ENCODE data around the gene OTULIN.

OTULIN gene

GRCh38 chr5:14721990-14722656 lies 57.6 kb downstream of the OTULIN start:
- no peak for TF ChIP-seq CTCF (IDR thresholded peaks at IDR 0.05; ENCODE audit: low read depth, low read length, missing control alignments)
- no peak for DNase-seq (ENCODE audit: extremely low read depth, low read depth)
- no peak overlapping the region for H3K4me3 ChIP-seq (replicated peaks; ENCODE audit: low read depth, low read length)

- DNase-seq (ENCODE audit: extremely low read depth, low read depth): no peak
- TF ChIP-seq CTCF (IDR thresholded peaks at IDR 0.05; ENCODE audit: low read depth, low read length, missing control alignments): no peak
- no peak overlapping the region for H3K4me3 ChIP-seq (replicated peaks; ENCODE audit: low read depth, low read length)
Observed at GRCh38 chr5:14722923-14723322, 58.4 kb downstream of the OTULIN start.

GRCh38 chr5:14723701-14724132 lies 59.2 kb downstream of the OTULIN start:
- TF ChIP-seq CTCF (IDR thresholded peaks at IDR 0.05; ENCODE audit: low read depth, low read length, missing control alignments): no peak
- DNase-seq (ENCODE audit: extremely low read depth, low read depth): no peak
- H3K4me3 ChIP-seq (replicated peaks; ENCODE audit: low read depth, low read length): no peak overlapping the region

- no peak for DNase-seq (ENCODE audit: extremely low read depth, low read depth)
- no peak for TF ChIP-seq CTCF (IDR thresholded peaks at IDR 0.05; ENCODE audit: low read depth, low read length, missing control alignments)
Observed at GRCh38 chr5:14724633-14725032, 60.1 kb downstream of the OTULIN start.

GRCh38 chr5:14726066-14726838 lies 61.7 kb downstream of the OTULIN start:
- no peak overlapping the region for H3K4me3 ChIP-seq (replicated peaks; ENCODE audit: low read depth, low read length)
- no peak for DNase-seq (ENCODE audit: extremely low read depth, low read depth)
- no peak for TF ChIP-seq CTCF (IDR thresholded peaks at IDR 0.05; ENCODE audit: low read depth, low read length, missing control alignments)

More at GRCh38 chr5:14724633-14725032, 60.1 kb downstream of the OTULIN start:
- H3K4me3 ChIP-seq (replicated peaks; ENCODE audit: low read depth, low read length): no peak overlapping the region

GRCh38 chr5:14727428-14727865 lies 62.9 kb downstream of the OTULIN start:
- no peak overlapping the region for H3K4me3 ChIP-seq (replicated peaks; ENCODE audit: low read depth, low read length)
- peak; percentile 93 for TF ChIP-seq CTCF (IDR thresholded peaks at IDR 0.05; ENCODE audit: low read depth, low read length, missing control alignments)
- DNase-seq (ENCODE audit: extremely low read depth, low read depth): peak; percentile 56

Measured in HFF-Myc (cell line).